ENCODE data around the gene TTYH2. TPM values are rescaled to one million over a fixed set of nuclear protein-coding genes. Genes with fewer than 3 reads are reported as not detected.

The TTYH2 gene
- total RNA-seq, 1 experiment from 2014 or later: 0.40 TPM

GRCh38 chr17:74213861-74214391 lies 555 bp downstream of the TTYH2 start:
- no peak for DNase-seq (ENCODE audit: low read depth)

- DNase-seq (ENCODE audit: low read depth): no peak
Observed at GRCh38 chr17:74214484-74215341, 1.3 kb downstream of the TTYH2 start.

GRCh38 chr17:74215342-74215727 lies 2.0 kb downstream of the TTYH2 start:
- no peak for DNase-seq (ENCODE audit: low read depth)

GRCh38 chr17:74216505-74216904 lies 3.1 kb downstream of the TTYH2 start:
- no peak for DNase-seq (ENCODE audit: low read depth)

GRCh38 chr17:74217037-74217730 lies 3.8 kb downstream of the TTYH2 start:
- DNase-seq (ENCODE audit: low read depth): no peak

- DNase-seq (ENCODE audit: low read depth): no peak
Observed at GRCh38 chr17:74217888-74218287, 4.5 kb downstream of the TTYH2 start.

GRCh38 chr17:74218436-74218835 lies 5.1 kb downstream of the TTYH2 start:
- DNase-seq (ENCODE audit: low read depth): no peak

GRCh38 chr17:74219576-74220133 lies 6.3 kb downstream of the TTYH2 start:
- DNase-seq (ENCODE audit: low read depth): no peak

- DNase-seq (ENCODE audit: low read depth): no peak
Observed at GRCh38 chr17:74220219-74220618, 6.8 kb downstream of the TTYH2 start.

- DNase-seq (ENCODE audit: low read depth): no peak
Observed at GRCh38 chr17:74220946-74221818, 7.8 kb downstream of the TTYH2 start.

GRCh38 chr17:74222399-74222798 lies 9.0 kb downstream of the TTYH2 start:
- no peak for DNase-seq (ENCODE audit: low read depth)

GRCh38 chr17:74223901-74224300 lies 10.5 kb downstream of the TTYH2 start:
- DNase-seq (ENCODE audit: low read depth): no peak

- no peak for DNase-seq (ENCODE audit: low read depth)
Observed at GRCh38 chr17:74224959-74225725, 11.8 kb downstream of the TTYH2 start.

GRCh38 chr17:74226252-74226651 lies 12.9 kb downstream of the TTYH2 start:
- DNase-seq (ENCODE audit: low read depth): no peak

- DNase-seq (ENCODE audit: low read depth): no peak
Observed at GRCh38 chr17:74227271-74228080, 14.1 kb downstream of the TTYH2 start.

GRCh38 chr17:74228306-74228978 lies 15.1 kb downstream of the TTYH2 start:
- DNase-seq (ENCODE audit: low read depth): no peak

GRCh38 chr17:74230896-74231295 lies 17.5 kb downstream of the TTYH2 start:
- no peak for DNase-seq (ENCODE audit: low read depth)

- no peak for DNase-seq (ENCODE audit: low read depth)
Observed at GRCh38 chr17:74231928-74232907, 18.8 kb downstream of the TTYH2 start.
